ENCODE results near the gene TPRN.

The TPRN gene

GRCh38 chr9:137206602-137207001, 6.1 kb upstream of the TPRN start:
- no peak for DNase-seq

GRCh38 chr9:137205126-137206069, 4.9 kb upstream of the TPRN start, which contains the start of the genes NDOR1 and TMEM203:
TSS of gene NDOR1 (plus strand) at chr9:137205700. CDS start at chr9:137205778, 78 bp downstream.
TSS of gene TMEM203 (minus strand) at chr9:137205648. CDS start at chr9:137205414, 234 bp downstream.
- DNase-seq = peak; percentile 97

- no peak for DNase-seq
Measured at GRCh38 chr9:137204731-137205125, 4.2 kb upstream of the TPRN start.

- DNase-seq = no peak
Measured at GRCh38 chr9:137202966-137203365, 2.4 kb upstream of the TPRN start.

- no peak for DNase-seq
Measured at GRCh38 chr9:137201205-137201868, 796 bp upstream of the TPRN start.

GRCh38 chr9:137199411-137200121, 975 bp downstream of the TPRN start:
- DNase-seq = peak; percentile 24

GRCh38 chr9:137198902-137199283, 1.6 kb downstream of the TPRN start:
- DNase-seq = no peak

GRCh38 chr9:137198051-137198901, 2.3 kb downstream of the TPRN start:
- DNase-seq = no peak

- DNase-seq = no peak
Measured at GRCh38 chr9:137195525-137196220, 4.9 kb downstream of the TPRN start.

GRCh38 chr9:137194909-137195308, 5.6 kb downstream of the TPRN start:
- DNase-seq = no peak

- DNase-seq = no peak
Measured at GRCh38 chr9:137194388-137194787, 6.2 kb downstream of the TPRN start.

- no peak for DNase-seq
Measured at GRCh38 chr9:137193771-137194170, 6.8 kb downstream of the TPRN start.

- no peak for DNase-seq
Measured at GRCh38 chr9:137192859-137193258, 7.7 kb downstream of the TPRN start.

GRCh38 chr9:137192448-137192780, 8.1 kb downstream of the TPRN start:
- no peak for DNase-seq

GRCh38 chr9:137191691-137192447, 8.7 kb downstream of the TPRN start:
- no peak for DNase-seq

- no peak for DNase-seq
Measured at GRCh38 chr9:137191245-137191644, 9.3 kb downstream of the TPRN start.

GRCh38 chr9:137190315-137190856, 10.2 kb downstream of the TPRN start:
- DNase-seq = no peak

- DNase-seq = no peak
Measured at GRCh38 chr9:137189297-137190295, 10.9 kb downstream of the TPRN start.

Data from stimulated activated CD4-positive, alpha-beta T cell treated with anti-CD3 and anti-CD28 coated beads, Interleukin-15, amount 100 ng/mL, for 24 hours (primary cell).